HepG2 (cell line): ENCODE data around the gene BICDL1. TPM values are rescaled to one million over a fixed set of nuclear protein-coding genes. Genes with fewer than 3 reads are reported as not detected.

Experiments
- ATAC-seq: fragments of 200-7000 bp; cut with Tn5 transposase; 3 replicates; pipeline ENCODE4 v1.9.1; 2020; ENCODE audit warnings: mild to moderate bottlenecking, moderate library complexity
- BruUV-seq: library from RNA; stranded (reverse); fragments of 400-500 nt; replicated peaks from 2 replicates; lab custom pipeline; 2021; lab: Mats Ljungman, UMichigan
- CTCF ChIA-PET: fragments of 300-600 bp; formaldehyde crosslinking; extraction: SDS; loops from one replicate; lab custom pipeline; 2021; ENCODE audit warnings: low total read pairs, inconsistent platforms, low intra/inter-chr PET ratio; lab: Yijun Ruan, JAX
- POLR2A ChIA-PET: fragments of 350-600 bp; sonication (Branson Sonifier 250); formaldehyde crosslinking; loops from one replicate; lab custom pipeline; 2020; ENCODE audit warnings: antibody characterized with exemption, inconsistent platforms; lab: Yijun Ruan, JAX
- DNase-seq: peaks from one replicate; pipeline ENCODE4 v3.0.0-alpha.2; 2015; ENCODE audit warnings: low spot score
- FAIRE-seq: peaks from 3 replicates; lab custom pipeline; 2011; peaks lifted over from hg19 to GRCh38; lab: Jason Lieb, UNC
- H2AFZ ChIP-seq: one replicate; pipeline ENCODE4 v1.6.1; 2011; ENCODE audit warnings: low read length, inconsistent platforms
- H3K27ac ChIP-seq: fragments of 300-600 bp; 3 replicates; pipeline ENCODE4 v1.8.0; 2011; ENCODE audit warnings: mixed run types, mild to moderate bottlenecking, mixed read lengths, low read length, inconsistent platforms; ENCODE audit not compliant: insufficient read depth; ENCODE audit errors: extremely low read length
- H3K27me3 ChIP-seq, 2 experiments: fragments of 200-600 bp in 1 of 2; 2 replicates in 1 of 2; 3 replicates in 1 of 2; pipeline versions ENCODE4 v1.6.0 to v1.8.0; 2011; ENCODE audit warnings: low read length in 2 of 2, mild to moderate bottlenecking in 2 of 2, moderate library complexity in 2 of 2, inconsistent platforms in 1 of 2; ENCODE audit not compliant: insufficient read depth in 2 of 2, control insufficient read depth in 1 of 2
- H3K36me3 ChIP-seq, 2 experiments: fragments of 200-600 bp in 1 of 2; replicated peaks in 1 of 2; 2 replicates in 1 of 2; 3 replicates in 1 of 2; pipeline versions ENCODE4 v1.5.1 to v1.8.0; 2011; ENCODE audit warnings: low read length in 2 of 2, inconsistent platforms in 1 of 2; ENCODE audit not compliant: insufficient read depth in 2 of 2, control insufficient read depth in 1 of 2
- H3K4me1 ChIP-seq: 2 replicates; pipeline ENCODE4 v1.5.1; 2012; ENCODE audit warnings: low read length, inconsistent platforms; ENCODE audit not compliant: insufficient read depth
- H3K4me2 ChIP-seq: 2 replicates; pipeline ENCODE4 v1.6.0; 2011; ENCODE audit warnings: low read depth, low read length, inconsistent platforms
- H3K4me3 ChIP-seq, 3 experiments: fragments of 200-600 bp in 1 of 3; sonication (generic), shearing (Covaris generic) in 1 of 3; replicated peaks in 1 of 3; 2 replicates each; pipeline ENCODE4 v1.5.1; 2011 to 2016; ENCODE audit warnings: low read length in 3 of 3, inconsistent platforms in 2 of 3, low read depth in 2 of 3, mild to moderate bottlenecking in 2 of 3, control low read depth in 1 of 3, mixed read lengths in 1 of 3; ENCODE audit not compliant: insufficient read depth in 1 of 3
- H3K79me2 ChIP-seq: one replicate; pipeline ENCODE4 v1.6.1; 2011; ENCODE audit warnings: low read length, inconsistent platforms; ENCODE audit not compliant: insufficient read depth
- H3K9ac ChIP-seq: 2 replicates; pipeline ENCODE4 v1.6.0; 2011; ENCODE audit warnings: mild to moderate bottlenecking, low read depth, low read length, inconsistent platforms; ENCODE audit not compliant: insufficient read depth
- H3K9me3 ChIP-seq: 2 replicates; pipeline ENCODE4 v1.5.1; 2012; ENCODE audit warnings: mild to moderate bottlenecking, low read length
- H4K20me1 ChIP-seq: 2 replicates; pipeline ENCODE4 v1.6.0; 2011; ENCODE audit warnings: inconsistent platforms, mild to moderate bottlenecking, low read length, moderate library complexity; ENCODE audit not compliant: insufficient read depth
- EED ChIP-seq: sonication (generic); formaldehyde crosslinking; IDR thresholded peaks from 2 replicates; pipeline ENCODE4 v1.5.0; 2020; ENCODE audit warnings: mild to moderate bottlenecking, missing genetic modification reagents
- GRHL1 ChIP-seq: sonication (generic); formaldehyde crosslinking; conservative IDR thresholded peaks from 2 replicates; pipeline ENCODE4 v1.8.0; 2022; ENCODE audit warnings: missing genetic modification reagents
- KDM2A ChIP-seq: sonication (generic); formaldehyde crosslinking; IDR thresholded peaks from 2 replicates; pipeline ENCODE4 v1.4.0; 2020; ENCODE audit warnings: low read depth, missing genetic modification reagents, borderline replicate concordance
- POGK ChIP-seq: sonication (generic); formaldehyde crosslinking; conservative IDR thresholded peaks from 2 replicates; pipeline ENCODE4 v1.8.0; 2022; ENCODE audit warnings: mild to moderate bottlenecking, moderate library complexity, missing genetic modification reagents
- RARG ChIP-seq: sonication (generic); formaldehyde crosslinking; IDR thresholded peaks from 2 replicates; pipeline ENCODE4 v1.4.0; 2020; ENCODE audit warnings: low read depth, mild to moderate bottlenecking, missing genetic modification reagents
- ZNF256 ChIP-seq: sonication (generic); formaldehyde crosslinking; conservative IDR thresholded peaks from 2 replicates; pipeline ENCODE4 v1.4.0; 2020; ENCODE audit warnings: missing genetic modification reagents
- ZNF557 ChIP-seq: sonication (generic); formaldehyde crosslinking; IDR thresholded peaks from 2 replicates; pipeline ENCODE4 v1.4.0; 2020; ENCODE audit warnings: missing genetic modification reagents
- ZNF605 ChIP-seq: sonication (generic); formaldehyde crosslinking; IDR thresholded peaks from 2 replicates; pipeline ENCODE4 v1.8.0; 2022; ENCODE audit warnings: mild to moderate bottlenecking, missing genetic modification reagents
- ZNF660 ChIP-seq: sonication (generic); formaldehyde crosslinking; IDR thresholded peaks from 2 replicates; pipeline ENCODE4 v1.5.1; 2020; ENCODE audit warnings: mild to moderate bottlenecking, low read depth, missing genetic modification reagents, borderline replicate concordance
- ZNF737 ChIP-seq: sonication (generic); formaldehyde crosslinking; IDR thresholded peaks from 2 replicates; pipeline ENCODE4 v1.5.0; 2020; ENCODE audit warnings: missing genetic modification reagents, mild to moderate bottlenecking, borderline replicate concordance
- ZNF792 ChIP-seq: IDR thresholded peaks from 2 replicates; pipeline ENCODE4 v1.6.1; 2016
- WGBS: methylation state at CpG from one replicate; pipeline ENCODE4 v1.1.6; 2017; ENCODE audit warnings: low lambda C conversion rate; 5-methylcytosine and 5-hydroxymethylcytosine counted together
- in situ Hi-C: cut with HindIII; loops from 2 replicates; pipeline ENCODE4 v1.10.0; 2017; ENCODE audit warnings: low pct_unique_long_range_greater_than_20kb; ENCODE audit not compliant: extremely low pct_ligation_motif_present
- intact Hi-C: fragments of 100-400 bp; cut with micrococcal nuclease; formaldehyde crosslinking; loops from one replicate; pipeline ENCODE4 v1.10.0; 2022; ENCODE audit not compliant: unreplicated experiment
- polyA plus RNA-seq, 8 experiments: library from polyadenylated mRNA; depleted of rRNA in 3 of 8; stranded (reverse) in 7 of 8; unstranded in 1 of 8; fragments of >200 nt; fragmentation: Illumina TruSeq in 4 of 8; extraction: Trizol in 4 of 8; gene quantifications; 2 replicates each; pipeline versions ENCODE4 v1.2.1 to v1.2.3, GENCODE V29; 2011 to 2016; ENCODE audit warnings: low read depth in 4 of 8, missing spikeins in 1 of 8, mixed read lengths in 1 of 8; ENCODE audit not compliant: insufficient read depth in 1 of 8
- total RNA-seq, 5 experiments: library from RNA; depleted of rRNA; stranded (reverse); fragments of >200 nt; fragmentation: Illumina TruSeq; extraction: Trizol; gene quantifications; 2 replicates each; pipeline ENCODE4 v1.2.3, GENCODE V29; 2016; ENCODE audit warnings: low read depth in 1 of 5
- TF ChIP-seq, protein P1 (sequence below): sonication (generic); formaldehyde crosslinking; IDR thresholded peaks from 2 replicates; pipeline ENCODE4 v1.5.1; 2020; ENCODE audit warnings: mild to moderate bottlenecking, missing genetic modification reagents

BICDL1 gene
- total and polyA plus RNA-seq, 2 of the 13 experiments (the other 11 are each of a cell fraction or from before 2014, with no cell fraction given), result 3.6 to 9.7 TPM

DNA sequence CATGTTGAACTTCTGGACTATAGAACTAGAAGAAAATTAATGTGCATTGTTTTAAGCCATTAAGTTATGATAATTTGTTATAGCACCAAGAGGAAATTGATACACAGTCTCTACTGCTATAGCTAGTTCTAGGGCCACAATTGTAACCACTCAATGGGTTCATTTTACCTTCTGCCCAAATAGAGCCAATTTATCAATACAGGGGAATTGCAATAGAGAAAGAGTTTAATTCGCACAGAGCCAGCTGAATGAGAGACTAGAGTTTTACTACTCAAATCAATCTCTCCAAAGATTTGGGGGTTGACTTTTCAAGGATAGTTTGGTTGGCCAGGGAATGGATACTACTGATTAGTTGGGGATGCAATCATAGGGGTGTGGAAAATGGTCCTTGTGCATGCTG lies 31.9 kb upstream of the BICDL1 start:
- Histone ChIP-seq H4K20me1 (no peaks in the 10 kb centered on the region), H3K4me3 (no peak overlapping the region), H2AFZ (no peak overlapping the region), H3K27me3 (no peaks in the 10 kb centered on the region; a peak in 1 of 5 replicates), H3K27ac (no peak overlapping the region), H3K36me3 (no peaks in the 10 kb centered on the region), H3K4me2 (no peak overlapping the region), H3K4me1 (no peaks in the 10 kb centered on the region), H3K9me3 (peaks cover 28% of the 10 kb centered on the region)
- DNase-seq (no peak), FAIRE-seq (no peak)
- BruUV-seq, result no TSS peak
- CTCF ChIA-PET, result interaction anchor here (0.6 kb wide), 1 partner anchor 128 kb away, joined by 3 read pairs; no protein-coding TSS in a partner anchor
- WGBS, result 86% methylated on average over 1 of the region's 1 CpG
- in situ Hi-C loops, result no loop called here
- POLR2A ChIA-PET, result no interaction called here
- TF ChIP-seq, protein P1, sequence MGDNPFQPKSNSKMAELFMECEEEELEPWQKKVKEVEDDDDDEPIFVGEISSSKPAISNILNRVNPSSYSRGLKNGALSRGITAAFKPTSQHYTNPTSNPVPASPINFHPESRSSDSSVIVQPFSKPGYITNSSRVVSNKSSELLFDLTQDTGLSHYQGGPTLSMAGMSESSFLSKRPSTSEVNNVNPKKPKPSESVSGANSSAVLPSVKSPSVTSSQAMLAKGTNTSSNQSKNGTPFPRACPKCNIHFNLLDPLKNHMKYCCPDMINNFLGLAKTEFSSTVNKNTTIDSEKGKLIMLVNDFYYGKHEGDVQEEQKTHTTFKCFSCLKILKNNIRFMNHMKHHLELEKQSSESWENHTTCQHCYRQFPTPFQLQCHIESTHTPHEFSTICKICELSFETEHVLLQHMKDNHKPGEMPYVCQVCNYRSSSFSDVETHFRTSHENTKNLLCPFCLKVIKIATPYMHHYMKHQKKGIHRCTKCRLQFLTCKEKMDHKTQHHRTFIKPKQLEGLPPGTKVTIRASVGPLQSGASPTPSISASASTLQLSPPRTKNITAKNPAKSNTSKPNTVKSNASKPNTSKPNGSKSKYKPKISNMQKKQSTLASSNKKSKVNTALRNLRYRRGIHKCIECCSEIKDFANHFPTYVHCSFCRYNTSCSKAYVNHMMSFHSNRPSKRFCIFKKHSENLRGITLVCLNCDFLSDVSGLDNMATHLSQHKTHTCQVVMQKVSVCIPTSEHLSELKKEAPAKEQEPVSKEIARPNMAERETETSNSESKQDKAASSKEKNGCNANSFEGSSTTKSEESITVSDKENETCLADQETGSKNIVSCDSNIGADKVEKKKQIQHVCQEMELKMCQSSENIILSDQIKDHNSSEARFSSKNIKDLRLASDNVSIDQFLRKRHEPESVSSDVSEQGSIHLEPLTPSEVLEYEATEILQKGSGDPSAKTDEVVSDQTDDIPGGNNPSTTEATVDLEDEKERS, result 0 out of 2 replicates have a peak, but pooled peaks have one; percentile 35
- no peak for TF ChIP-seq ZNF256 (CRISPR knock-in tag)
- TF ChIP-seq, all 625 proteins: peak for 1
- Histone ChIP-seq H3K9ac (no peak overlapping the region), H3K79me2 (no peaks in the 10 kb centered on the region)
- ATAC-seq, result no peak
- intact Hi-C loops, result no loop called here

- Histone ChIP-seq H3K36me3 (no peaks in the 10 kb centered on the region), H3K4me3 (no peak overlapping the region), H3K79me2 (no peaks in the 10 kb centered on the region), H3K27ac (no peak overlapping the region), H4K20me1 (no peaks in the 10 kb centered on the region), H3K4me2 (no peak overlapping the region), H3K9ac (no peak overlapping the region), H3K27me3 (peaks cover 0 to 6% of the 10 kb centered on the region in 2 experiments; a peak in 2 of 5 replicates), H2AFZ (no peak overlapping the region), H3K9me3 (peaks cover 28% of the 10 kb centered on the region), H3K4me1 (no peaks in the 10 kb centered on the region)
- BruUV-seq, result no TSS peak
- ChIA-PET CTCF (no interaction called here), POLR2A (no interaction called here)
- in situ Hi-C loops (no loop called here), intact Hi-C loops (no loop called here)
- ATAC-seq (no peak), DNase-seq (no peak), FAIRE-seq (no peak)
- WGBS, result 21% methylated on average over 2 of the region's 2 CpGs
- TF ChIP-seq ZNF660 (CRISPR knock-in tag) (no peak), KDM2A (CRISPR knock-in tag) (no peak), ZNF557 (no peak), GRHL1 (CRISPR knock-in tag) (no peak), ZNF737 (CRISPR knock-in tag) (no peak), ZNF605 (CRISPR knock-in tag) (no peak), POGK (CRISPR knock-in tag) (no peak), ZNF792 (CRISPR knock-in tag) (no peak), EED (CRISPR knock-in tag) (no peak), RARG (no peak)
Observed at GRCh38 chr12:119959435-119959834, 29.6 kb upstream of the BICDL1 start.
